HG03066 (cell line): ENCODE data around the gene BBS1.
"Not testable (repeated sequence)": the region's sequence is repeated elsewhere in the genome, so short reads cannot be mapped to it uniquely, and the experiment has no call there.

Experiments
- ATAC-seq: cut with Tn5 transposase; IDR thresholded peaks from one replicate; pipeline ENCODE4 v1.9.1; 2021; ENCODE audit warnings: low read depth; ENCODE audit not compliant: unreplicated experiment

The BBS1 gene

GRCh38 chr11:66523611-66524010, 13.2 kb downstream of the BBS1 start:
- ATAC-seq = no peak

- ATAC-seq = no peak
These were observed 14.0 kb downstream of the BBS1 start for GRCh38 chr11:66524304-66525040.

- ATAC-seq = no peak
These were observed 18.6 kb downstream of the BBS1 start for GRCh38 chr11:66529069-66529468.

- ATAC-seq = no peak
These were observed 19.2 kb downstream of the BBS1 start for GRCh38 chr11:66529655-66530054.

GRCh38 chr11:66530927-66531709, 20.7 kb downstream of the BBS1 start:
- no peak for ATAC-seq

- no peak for ATAC-seq
These were observed 21.4 kb downstream of the BBS1 start for GRCh38 chr11:66531841-66532240.

GRCh38 chr11:66532784-66533183, 22.3 kb downstream of the BBS1 start:
- ATAC-seq = no peak

- no peak for ATAC-seq
These were observed 28.9 kb downstream of the BBS1 start for GRCh38 chr11:66539170-66539869.

- no peak for ATAC-seq
These were observed 29.4 kb downstream of the BBS1 start for GRCh38 chr11:66539870-66540213.

- not testable (repeated sequence) for ATAC-seq
These were observed 30.2 kb downstream of the BBS1 start for GRCh38 chr11:66540598-66540997.

GRCh38 chr11:66541892-66542291, 31.5 kb downstream of the BBS1 start:
- ATAC-seq = no peak

GRCh38 chr11:66542362-66542761, 31.9 kb downstream of the BBS1 start:
- no peak for ATAC-seq

GRCh38 chr11:66543263-66544107, 33.0 kb downstream of the BBS1 start:
- ATAC-seq = no peak

- ATAC-seq = not testable (repeated sequence)
These were observed 34.5 kb downstream of the BBS1 start for GRCh38 chr11:66544952-66545351.

- ATAC-seq = peak; percentile 76
These were observed 35.4 kb downstream of the BBS1 start, which contains the start of gene ZDHHC24 for GRCh38 chr11:66545701-66546367. TSS of gene ZDHHC24 (minus strand) at chr11:66546048. CDS start at chr11:66546003, 45 bp downstream.

GRCh38 chr11:66546368-66546965, 36.0 kb downstream of the BBS1 start, which contains the start of gene ACTN3:
TSS of gene ACTN3 (plus strand) at chr11:66546903. CDS start at chr11:66546938, 35 bp downstream.
- ATAC-seq = no peak

GRCh38 chr11:66546966-66547661, 36.7 kb downstream of the BBS1 start:
- no peak for ATAC-seq

- no peak for ATAC-seq
These were observed 37.2 kb downstream of the BBS1 start for GRCh38 chr11:66547662-66548009.

- ATAC-seq = no peak
These were observed 37.6 kb downstream of the BBS1 start for GRCh38 chr11:66548041-66548440.
